Gastrocnemius medialis (tissue), 4 donors: ENCODE results near the gene MAP3K4. TPM values are rescaled to one million over a fixed set of nuclear protein-coding genes. Genes with fewer than 3 reads are reported as not detected.

Source experiments
- ATAC-seq, 2 donors: fragments of 150-250 bp; one replicate each; pipeline ENCODE4 v1.9.1; 2016
- DNase-seq, 2 donors: peaks; one replicate each; pipeline ENCODE4 v3.0.0-alpha.2; 2019
- H3K27ac ChIP-seq, 4 donors: fragments of 200-600 bp; sonication (generic); 1 replicate in 1 of 4; 2 replicates in 3 of 4; pipeline ENCODE4 v1.5.1; 2016 to 2018; ENCODE audit warnings: mild to moderate bottlenecking in 2 of 4, moderate library complexity in 1 of 4
- H3K27me3 ChIP-seq, 3 donors: fragments of 200-600 bp; sonication (generic) in 2 of 3; 1 replicate in 1 of 3; 2 replicates in 2 of 3; pipeline versions ENCODE4 v1.5.1 to v1.6.0; 2016 to 2019; ENCODE audit warnings: mild to moderate bottlenecking in 1 of 3, moderate library complexity in 1 of 3
- H3K36me3 ChIP-seq, 2 donors: fragments of 200-600 bp; sonication (generic) in 1 of 2; one replicate each; pipeline ENCODE4 v1.5.1; 2017 to 2018
- H3K4me1 ChIP-seq, 2 donors: fragments of 200-600 bp; sonication (generic) in 1 of 2; one replicate each; pipeline ENCODE4 v1.5.1; 2016 to 2017; ENCODE audit warnings: mild to moderate bottlenecking in 2 of 2
- H3K4me3 ChIP-seq, 4 donors: fragments of 200-600 bp; sonication (generic) in 3 of 4; 1 replicate in 1 of 4; 2 replicates in 3 of 4; pipeline ENCODE4 v1.5.1; 2016 to 2019; ENCODE audit warnings: mild to moderate bottlenecking in 2 of 4
- H3K9me3 ChIP-seq, 3 donors: fragments of 200-600 bp; sonication (generic) in 2 of 3; 1 replicate in 1 of 3; 2 replicates in 2 of 3; pipeline ENCODE4 v1.5.1; 2016 to 2019
- POLR2A ChIP-seq, 2 donors: fragments of 450-650 bp; IDR thresholded peaks; one replicate each; pipeline ENCODE4 v1.6.1; 2017; ENCODE audit warnings: antibody characterized with exemption in 2 of 2, mild to moderate bottlenecking in 2 of 2, moderate library complexity in 2 of 2
- in situ Hi-C, 4 donors: fragments of 200-750 bp; cut with MboI; loops; one replicate each; pipeline versions ENCODE4 v1.15.0 to v1.8.0; 2017; ENCODE audit warnings: low sequenced_read_pairs in 4 of 4
- intact Hi-C: fragments of 100-400 bp; cut with DNase I; formaldehyde crosslinking; loops from one replicate; pipeline ENCODE4 v1.15.1; 2023; ENCODE audit warnings: low total_unique reads
- total RNA-seq, 4 donors: library from RNA; depleted of rRNA; stranded (reverse); fragments of >200 nt; gene quantifications; one replicate each; pipeline versions ENCODE4 v1.1.0 to v1.2.3, GENCODE V29; 2016
- TF ChIP-seq, protein P1 (sequence below), 5 experiments: fragments of 450-650 bp in 3 of 5; fragments of 200-600 bp in 2 of 5; sonication (generic) in 2 of 5; IDR thresholded peaks in 4 of 5; conservative IDR thresholded peaks in 1 of 5; 1 replicate in 4 of 5; 2 replicates in 1 of 5; pipeline ENCODE4 v1.5.1; 2016 to 2019; ENCODE audit warnings: antibody characterized with exemption in 5 of 5, mild to moderate bottlenecking in 3 of 5, moderate library complexity in 3 of 5

MAP3K4 gene
- total RNA-seq, 4 donors from 2014 or later, result 17.4 to 28.1 (median 23.6) TPM

DNA sequence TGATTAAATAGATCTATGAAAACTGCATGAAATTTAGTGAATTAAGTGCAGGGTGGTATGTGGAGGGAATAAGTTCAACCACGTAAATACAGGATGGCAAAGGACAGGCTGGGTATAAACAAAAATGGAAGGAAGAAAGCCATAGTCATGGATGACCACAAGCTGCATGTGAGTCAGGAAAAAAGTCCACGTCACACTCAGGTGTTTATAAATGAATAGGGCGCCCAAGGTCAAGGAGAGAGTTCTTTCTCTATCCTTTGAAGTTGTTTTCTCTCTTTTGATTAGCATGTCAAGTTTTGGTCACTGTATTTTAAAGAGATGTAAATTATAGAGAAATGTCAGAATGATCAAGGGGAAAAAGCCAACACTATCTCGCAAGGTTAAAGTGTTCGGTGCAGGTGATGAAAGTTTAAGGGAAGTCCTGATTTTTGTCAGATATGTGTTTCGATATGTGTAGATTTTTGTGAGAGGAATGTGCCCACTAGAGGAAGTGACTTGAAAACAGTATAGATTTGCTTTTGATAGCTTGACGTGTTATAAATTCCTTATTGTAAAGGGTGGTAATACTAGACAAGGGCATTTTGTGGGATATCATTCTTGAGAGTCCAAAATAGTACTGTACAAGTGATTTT, 58.7 kb downstream of the MAP3K4 start:
- peaks cover 0 to 7% of the 10 kb centered on the region in 2 donors for H3K36me3 ChIP-seq
- intact Hi-C loops, result no loop called here

DNA sequence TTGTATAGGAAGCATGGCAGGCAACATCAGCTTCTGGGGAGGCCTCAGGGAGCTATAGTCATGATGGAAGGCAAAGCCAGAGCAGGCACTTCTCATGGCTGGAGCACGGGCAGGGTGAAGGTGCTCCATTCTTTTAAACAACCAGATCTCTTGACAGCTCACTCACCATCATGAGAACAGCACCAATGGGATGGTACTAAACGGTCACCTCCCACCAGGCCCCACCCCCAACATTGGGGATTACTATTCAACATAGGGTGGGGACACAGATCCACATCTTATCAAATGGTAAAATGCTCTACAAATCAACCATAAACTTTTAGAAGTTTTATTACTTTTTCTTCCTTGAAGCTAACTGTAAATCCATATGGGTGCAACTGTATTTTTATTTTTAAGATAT, 61.5 kb downstream of the MAP3K4 start:
- Histone ChIP-seq H3K4me1 (no peaks in the 10 kb centered on the region), H3K27ac (no peak overlapping the region), H3K36me3 (peaks cover 0 to 7% of the 10 kb centered on the region in 2 donors), H3K4me3 (no peak overlapping the region), H3K27me3 (no peaks in the 10 kb centered on the region), H3K9me3 (no peaks in the 10 kb centered on the region)
- intact Hi-C loops, result no loop called here
- ATAC-seq, result no peak
- in situ Hi-C loops, result no loop called here
- DNase-seq, result no peak
- TF ChIP-seq, protein P1, sequence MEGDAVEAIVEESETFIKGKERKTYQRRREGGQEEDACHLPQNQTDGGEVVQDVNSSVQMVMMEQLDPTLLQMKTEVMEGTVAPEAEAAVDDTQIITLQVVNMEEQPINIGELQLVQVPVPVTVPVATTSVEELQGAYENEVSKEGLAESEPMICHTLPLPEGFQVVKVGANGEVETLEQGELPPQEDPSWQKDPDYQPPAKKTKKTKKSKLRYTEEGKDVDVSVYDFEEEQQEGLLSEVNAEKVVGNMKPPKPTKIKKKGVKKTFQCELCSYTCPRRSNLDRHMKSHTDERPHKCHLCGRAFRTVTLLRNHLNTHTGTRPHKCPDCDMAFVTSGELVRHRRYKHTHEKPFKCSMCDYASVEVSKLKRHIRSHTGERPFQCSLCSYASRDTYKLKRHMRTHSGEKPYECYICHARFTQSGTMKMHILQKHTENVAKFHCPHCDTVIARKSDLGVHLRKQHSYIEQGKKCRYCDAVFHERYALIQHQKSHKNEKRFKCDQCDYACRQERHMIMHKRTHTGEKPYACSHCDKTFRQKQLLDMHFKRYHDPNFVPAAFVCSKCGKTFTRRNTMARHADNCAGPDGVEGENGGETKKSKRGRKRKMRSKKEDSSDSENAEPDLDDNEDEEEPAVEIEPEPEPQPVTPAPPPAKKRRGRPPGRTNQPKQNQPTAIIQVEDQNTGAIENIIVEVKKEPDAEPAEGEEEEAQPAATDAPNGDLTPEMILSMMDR (IDR thresholded peaks at IDR 0.05 in 4 of 5, conservative IDR thresholded peaks at IDR 0.05 in 1 of 5), result no peak
- TF ChIP-seq POLR2A (IDR thresholded peaks at IDR 0.05), result no peak

More for the DNA sequence above, 58.7 kb downstream of the MAP3K4 start:
- Histone ChIP-seq H3K27ac (no peak overlapping the region), H3K27me3 (no peaks in the 10 kb centered on the region), H3K4me1 (no peaks in the 10 kb centered on the region), H3K9me3 (no peaks in the 10 kb centered on the region), H3K4me3 (no peak overlapping the region)
- no peak for DNase-seq
- no peak for ATAC-seq
- in situ Hi-C loops, result no loop called here
- TF ChIP-seq, protein P1 (IDR thresholded peaks at IDR 0.05 in 4 of 5, conservative IDR thresholded peaks at IDR 0.05 in 1 of 5), result no peak
- TF ChIP-seq POLR2A (IDR thresholded peaks at IDR 0.05), result no peak

GRCh38 chr6:161054876-161055275, 63.3 kb downstream of the MAP3K4 start:
- H3K4me3 ChIP-seq, result no peak overlapping the region
- intact Hi-C loops, result no loop called here
- in situ Hi-C loops, result no loop called here
- H3K9me3 ChIP-seq, result no peaks in the 10 kb centered on the region
- ATAC-seq (no peak), DNase-seq (no peak)
- no peaks in the 10 kb centered on the region for H3K27me3 ChIP-seq
- H3K36me3 ChIP-seq, result peaks cover 0 to 3% of the 10 kb centered on the region in 2 donors
- no peak for TF ChIP-seq POLR2A (IDR thresholded peaks at IDR 0.05)
- TF ChIP-seq, protein P1 (IDR thresholded peaks at IDR 0.05 in 4 of 5, conservative IDR thresholded peaks at IDR 0.05 in 1 of 5), result no peak
- H3K4me1 ChIP-seq, result no peaks in the 10 kb centered on the region
- no peak overlapping the region for H3K27ac ChIP-seq

DNA sequence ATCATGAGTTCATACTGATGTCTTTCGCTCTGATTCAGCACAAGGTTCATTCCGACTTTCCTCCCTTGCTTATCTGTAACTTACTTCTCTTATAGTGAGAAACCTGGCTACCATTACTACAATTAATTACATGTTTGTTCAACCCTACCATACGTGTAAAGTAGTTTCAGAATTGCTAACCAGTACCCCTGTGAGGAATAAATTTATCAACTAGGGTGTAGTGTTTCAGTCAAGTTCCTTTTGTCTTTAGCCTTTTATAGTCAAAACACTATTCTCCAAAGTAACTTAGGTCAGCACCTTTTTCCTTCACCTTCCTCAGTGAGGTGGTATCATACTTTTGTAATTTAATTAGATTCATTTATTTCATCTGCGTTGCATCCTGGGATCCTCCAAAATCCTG, 64.9 kb downstream of the MAP3K4 start:
- in situ Hi-C loops, result no loop called here
- Histone ChIP-seq H3K36me3 (no peaks in the 10 kb centered on the region), H3K4me3 (no peak overlapping the region), H3K4me1 (no peaks in the 10 kb centered on the region), H3K27ac (no peak overlapping the region), H3K9me3 (no peaks in the 10 kb centered on the region), H3K27me3 (no peaks in the 10 kb centered on the region)
- TF ChIP-seq POLR2A (IDR thresholded peaks at IDR 0.05), result no peak
- TF ChIP-seq, protein P1 (IDR thresholded peaks at IDR 0.05 in 4 of 5, conservative IDR thresholded peaks at IDR 0.05 in 1 of 5), result no peak
- intact Hi-C loops, result no loop called here
- ATAC-seq (no peak), DNase-seq (no peak)
